Activated CD4-positive, alpha-beta T cell treated with anti-CD3 and anti-CD28 coated beads, Interleukin-2, amount 10 ng/mL, durations not matched to agents 24 days and 14 days (primary cell): ENCODE data around the gene MED13L. TPM values are rescaled to one million over a fixed set of nuclear protein-coding genes. Genes with fewer than 3 reads are reported as not detected.
"Not testable (repeated sequence)": the region's sequence is repeated elsewhere in the genome, so short reads cannot be mapped to it uniquely, and the experiment has no call there.

Experiments used
- DNase-seq: peaks from one replicate; pipeline ENCODE4 v3.0.0; 2022
- H3K27ac Mint-ChIP-seq: one replicate; pipeline ENCODE4 v1.8.0; 2022; ENCODE audit warnings: mild to moderate bottlenecking, mixed read lengths
- H3K27me3 Mint-ChIP-seq: one replicate; pipeline ENCODE4 v1.8.0; 2022; ENCODE audit warnings: mixed read lengths
- H3K36me3 Mint-ChIP-seq: one replicate; pipeline ENCODE4 v1.8.0; 2022; ENCODE audit warnings: low read depth, mild to moderate bottlenecking, mixed read lengths
- H3K4me1 Mint-ChIP-seq: one replicate; pipeline ENCODE4 v1.8.0; 2021; ENCODE audit warnings: mixed read lengths
- H3K4me3 Mint-ChIP-seq: one replicate; pipeline ENCODE4 v1.8.0; 2022; ENCODE audit warnings: mild to moderate bottlenecking, moderate library complexity, mixed read lengths
- H3K9me3 Mint-ChIP-seq: one replicate; pipeline ENCODE4 v1.8.0; 2021; ENCODE audit warnings: mixed read lengths
- intact Hi-C: fragments of 100-400 bp; cut with micrococcal nuclease; formaldehyde crosslinking; loops from one replicate; pipeline ENCODE4 v1.15.1; 2023
- total RNA-seq: library from RNA; stranded (reverse); gene quantifications from 2 replicates; pipeline ENCODE4 v1.2.3, GENCODE V29; 2022

The MED13L gene
- total RNA-seq, 1 donor from 2014 or later, result 62.9 TPM

GRCh38 chr12:116298578-116298977, 21.1 kb upstream of the MED13L start:
- H3K27ac Mint-ChIP-seq, result no peak overlapping the region
- no peak for DNase-seq
- no peaks in the 10 kb centered on the region for H3K36me3 Mint-ChIP-seq
- no peaks in the 10 kb centered on the region for H3K4me1 Mint-ChIP-seq
- peaks cover 27% of the 10 kb centered on the region for H3K27me3 Mint-ChIP-seq
- H3K9me3 Mint-ChIP-seq, result peaks cover 5% of the 10 kb centered on the region
- intact Hi-C loops, result no loop called here
- no peak overlapping the region for H3K4me3 Mint-ChIP-seq

GRCh38 chr12:116297224-116297834, 19.8 kb upstream of the MED13L start:
- intact Hi-C loops, result no loop called here
- Mint-ChIP-seq H3K27me3 (peaks cover 29% of the 10 kb centered on the region), H3K4me1 (no peaks in the 10 kb centered on the region), H3K4me3 (no peak overlapping the region), H3K36me3 (no peaks in the 10 kb centered on the region), H3K9me3 (peaks cover 5% of the 10 kb centered on the region), H3K27ac (no peak overlapping the region)
- DNase-seq, result no peak

DNA sequence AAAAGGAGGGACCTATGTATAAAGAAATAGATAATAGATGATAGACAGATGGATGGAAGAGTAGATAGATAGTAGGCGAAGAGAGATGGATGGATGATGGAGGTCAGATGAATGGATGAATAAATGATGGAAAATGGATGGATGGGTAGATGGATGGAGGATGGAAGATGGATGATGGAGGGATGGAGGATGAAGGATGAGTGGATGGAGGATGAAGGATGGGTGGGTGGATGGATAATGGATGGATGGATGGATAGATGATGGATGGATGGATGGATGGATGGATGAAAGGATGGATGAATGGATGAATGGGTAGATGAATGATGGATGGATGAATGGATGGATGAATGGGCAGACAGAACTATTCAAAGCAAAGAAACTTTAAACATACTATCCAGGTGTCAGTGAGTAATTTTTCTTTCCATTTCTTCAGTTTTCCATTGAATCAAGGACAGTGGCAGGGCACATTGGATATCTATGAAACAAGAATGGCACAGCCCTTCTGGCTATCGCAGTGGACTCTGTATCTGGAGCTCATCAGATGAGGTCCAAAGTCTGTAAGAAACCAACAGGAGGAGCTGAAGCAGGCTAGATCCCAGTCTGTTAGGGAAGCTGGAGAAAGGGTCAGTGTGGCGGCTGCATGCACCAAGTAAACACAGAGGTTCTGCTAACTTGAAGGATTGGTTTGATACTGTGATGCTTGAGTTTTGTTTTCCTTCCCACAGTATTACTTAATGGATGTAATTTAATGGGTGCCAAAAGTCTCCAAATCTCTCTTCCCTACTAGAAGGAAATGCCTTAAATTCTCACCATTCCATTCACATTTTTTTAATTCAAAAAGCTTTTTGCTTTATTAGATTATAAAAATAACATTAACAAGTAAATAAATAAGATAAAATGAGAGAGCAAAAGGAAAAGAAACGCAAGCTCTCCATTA, 18.1 kb upstream of the MED13L start:
- no peak for DNase-seq
- Mint-ChIP-seq H3K36me3 (no peaks in the 10 kb centered on the region), H3K4me1 (no peaks in the 10 kb centered on the region), H3K27me3 (peaks cover 24% of the 10 kb centered on the region), H3K27ac (no peak overlapping the region), H3K9me3 (peaks cover 5% of the 10 kb centered on the region), H3K4me3 (no peak overlapping the region)
- intact Hi-C loops, result no loop called here

- Mint-ChIP-seq H3K27ac (no peak overlapping the region), H3K9me3 (peaks cover 5% of the 10 kb centered on the region), H3K36me3 (no peaks in the 10 kb centered on the region), H3K27me3 (peaks cover 23% of the 10 kb centered on the region), H3K4me3 (no peak overlapping the region), H3K4me1 (no peaks in the 10 kb centered on the region)
- intact Hi-C loops, result no loop called here
- DNase-seq, result no peak
Observed at GRCh38 chr12:116294454-116295165, 17.1 kb upstream of the MED13L start.

DNA sequence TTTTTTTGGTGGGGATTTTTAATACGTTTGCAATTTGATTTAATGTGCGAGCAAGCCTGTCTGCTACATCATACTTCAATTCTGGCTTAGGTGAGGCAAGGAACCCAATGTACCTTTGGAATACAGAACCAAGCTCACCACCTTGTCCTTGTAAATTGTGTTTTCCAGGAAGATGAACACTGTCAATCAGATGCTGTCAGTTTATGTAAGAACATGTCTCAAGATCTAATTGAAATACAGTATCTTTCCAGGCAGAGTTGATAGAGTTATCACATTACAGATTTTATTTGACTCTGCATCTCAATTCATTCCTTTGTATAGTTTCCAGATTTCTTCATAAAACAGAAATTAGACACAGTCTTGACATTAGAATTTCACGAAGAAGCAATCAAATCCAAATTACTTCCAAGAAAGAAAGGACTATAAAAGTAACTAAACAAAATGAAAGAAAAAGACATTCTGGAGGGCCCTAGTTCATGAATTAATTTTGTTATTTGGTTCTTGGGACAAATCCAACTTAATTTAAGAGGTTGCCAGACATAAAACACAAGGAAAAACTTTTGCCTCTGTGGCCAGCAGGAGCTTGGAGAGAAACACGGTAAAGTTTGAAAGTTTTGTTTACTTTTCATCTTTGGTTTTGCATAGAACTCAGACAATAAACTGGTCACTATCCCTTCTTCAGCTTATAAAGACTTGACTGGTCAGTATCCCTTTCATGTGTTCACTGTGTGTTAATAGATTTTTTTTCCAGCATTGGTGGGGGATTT, 16.4 kb upstream of the MED13L start:
- H3K4me1 Mint-ChIP-seq, result no peaks in the 10 kb centered on the region
- no peaks in the 10 kb centered on the region for H3K36me3 Mint-ChIP-seq
- peaks cover 5% of the 10 kb centered on the region for H3K9me3 Mint-ChIP-seq
- intact Hi-C loops, result no loop called here
- no peak overlapping the region for H3K4me3 Mint-ChIP-seq
- DNase-seq, result no peak
- peaks cover 23% of the 10 kb centered on the region for H3K27me3 Mint-ChIP-seq
- H3K27ac Mint-ChIP-seq, result no peak overlapping the region

- Mint-ChIP-seq H3K27me3 (peaks cover 15% of the 10 kb centered on the region), H3K4me3 (no peak overlapping the region), H3K27ac (no peak overlapping the region), H3K36me3 (no peaks in the 10 kb centered on the region), H3K9me3 (peaks cover 5% of the 10 kb centered on the region), H3K4me1 (no peaks in the 10 kb centered on the region)
- intact Hi-C loops, result no loop called here
- DNase-seq, result no peak
Observed at GRCh38 chr12:116291218-116291617, 13.7 kb upstream of the MED13L start.

DNA sequence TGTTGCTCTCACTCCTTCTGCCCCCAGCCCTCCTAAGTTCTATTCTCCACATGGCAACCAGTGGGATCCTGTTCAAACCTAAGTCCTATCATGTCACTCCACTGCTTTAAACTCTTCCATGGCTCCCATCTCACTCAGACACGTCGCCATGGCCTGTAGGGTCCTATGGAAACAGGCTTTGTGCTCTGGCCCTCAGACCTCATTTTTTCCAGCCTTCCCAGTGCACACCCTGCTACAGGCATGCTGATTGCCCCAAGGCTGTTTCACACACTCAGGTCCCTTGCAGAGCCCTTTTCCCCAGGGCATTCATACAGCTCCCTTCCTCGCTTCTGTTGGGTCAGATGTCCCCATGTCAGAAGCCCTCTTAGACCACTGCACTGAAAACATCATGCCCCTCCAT, 11.2 kb upstream of the MED13L start:
- intact Hi-C loops, result no loop called here
- Mint-ChIP-seq H3K27ac (no peak overlapping the region), H3K4me3 (no peak overlapping the region), H3K4me1 (peaks cover 3% of the 10 kb centered on the region), H3K27me3 (peaks cover 6% of the 10 kb centered on the region), H3K9me3 (no peaks in the 10 kb centered on the region), H3K36me3 (no peaks in the 10 kb centered on the region)
- no peak for DNase-seq

GRCh38 chr12:116287842-116288301, 10.4 kb upstream of the MED13L start:
- intact Hi-C loops, result no loop called here

GRCh38 chr12:116284396-116284795, 6.9 kb upstream of the MED13L start:
- no peaks in the 10 kb centered on the region for H3K36me3 Mint-ChIP-seq
- no peaks in the 10 kb centered on the region for H3K9me3 Mint-ChIP-seq
- no peak overlapping the region for H3K27ac Mint-ChIP-seq
- H3K4me3 Mint-ChIP-seq, result no peak overlapping the region
- peaks cover 16% of the 10 kb centered on the region for H3K4me1 Mint-ChIP-seq
- DNase-seq, result no peak
- peaks cover 4% of the 10 kb centered on the region for H3K27me3 Mint-ChIP-seq
- intact Hi-C loops, result no loop called here

More at GRCh38 chr12:116287842-116288301, 10.4 kb upstream of the MED13L start:
- Mint-ChIP-seq H3K9me3 (no peaks in the 10 kb centered on the region), H3K36me3 (no peaks in the 10 kb centered on the region), H3K4me1 (peaks cover 7% of the 10 kb centered on the region), H3K27ac (no peak overlapping the region), H3K27me3 (peaks cover 2% of the 10 kb centered on the region), H3K4me3 (no peak overlapping the region)
- no peak for DNase-seq

GRCh38 chr12:116283881-116284280, 6.4 kb upstream of the MED13L start:
- H3K9me3 Mint-ChIP-seq, H3K27me3 Mint-ChIP-seq, H3K27ac Mint-ChIP-seq, intact Hi-C loops, H3K36me3 Mint-ChIP-seq, H3K4me3 Mint-ChIP-seq, DNase-seq: not testable (repeated sequence)
- peaks cover 16% of the 10 kb centered on the region for H3K4me1 Mint-ChIP-seq

- peaks cover 23% of the 10 kb centered on the region for H3K4me1 Mint-ChIP-seq
- peaks cover 1% of the 10 kb centered on the region for H3K36me3 Mint-ChIP-seq
- no peak overlapping the region for H3K27ac Mint-ChIP-seq
- intact Hi-C loops, result no loop called here
- H3K27me3 Mint-ChIP-seq, result peaks cover 4% of the 10 kb centered on the region
- no peaks in the 10 kb centered on the region for H3K9me3 Mint-ChIP-seq
- DNase-seq, result peak; percentile 59
- H3K4me3 Mint-ChIP-seq, result peak overlapping the region; percentile 68
Observed at GRCh38 chr12:116282371-116283286, 5.1 kb upstream of the MED13L start.

DNA sequence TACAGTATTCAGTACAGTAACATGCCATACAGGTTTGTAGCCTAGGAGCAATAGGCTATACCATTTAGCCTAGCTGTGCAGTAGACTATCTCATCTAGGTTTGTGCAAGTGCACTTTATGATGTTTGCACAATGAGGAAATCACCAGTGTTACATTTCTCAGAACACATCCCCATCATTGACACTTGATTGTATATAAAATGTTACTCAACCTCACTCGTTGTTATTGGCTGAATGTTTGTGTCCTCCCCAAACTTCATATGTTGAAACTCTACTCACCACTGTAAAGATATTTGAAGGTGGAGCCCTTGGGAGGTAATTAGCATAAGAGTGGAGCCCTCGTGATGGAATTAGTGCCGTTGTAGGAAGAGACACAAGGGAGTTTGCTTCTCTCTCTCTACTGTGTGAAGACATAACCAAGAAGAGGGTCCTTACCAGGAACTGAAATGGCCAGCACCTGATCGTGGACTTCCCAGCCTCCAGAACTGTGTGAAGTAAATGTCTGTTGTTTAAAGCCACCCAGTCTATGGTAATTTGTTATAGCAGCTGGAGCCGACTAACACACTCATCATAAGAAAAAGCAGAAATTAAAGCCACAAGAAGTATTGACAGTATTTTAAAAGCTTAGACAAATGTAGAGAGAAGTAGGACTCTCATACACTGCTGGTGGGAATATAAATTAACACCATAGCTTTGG, 3.2 kb upstream of the MED13L start:
- Mint-ChIP-seq H3K36me3 (peaks cover 1% of the 10 kb centered on the region), H3K4me3 (no peak overlapping the region), H3K9me3 (no peaks in the 10 kb centered on the region), H3K27ac (no peak overlapping the region), H3K4me1 (peaks cover 29% of the 10 kb centered on the region), H3K27me3 (peaks cover 4% of the 10 kb centered on the region)
- intact Hi-C loops, result no loop called here
- peak; percentile 53 for DNase-seq
